OCI-LY7 (cell line): ENCODE results near the gene FIBIN.

ENCODE experiments used
- EZH2phosphoT487 ChIP-seq: fragments of 200-600 bp; sonication (generic); IDR thresholded peaks from 2 replicates; pipeline ENCODE4 v1.6.1; 2018; ENCODE audit warnings: low read depth, borderline replicate concordance, mild to moderate bottlenecking, mixed run types, antibody characterized with exemption, low read length, moderate library complexity, mixed read lengths
- TF ChIP-seq, protein P1 (sequence below): fragments of 200-600 bp; sonication (generic); conservative IDR thresholded peaks from 2 replicates; pipeline ENCODE4 v1.5.1; 2014; ENCODE audit warnings: mild to moderate bottlenecking, antibody characterized with exemption, low read length, moderate library complexity, mixed read lengths

DNA sequence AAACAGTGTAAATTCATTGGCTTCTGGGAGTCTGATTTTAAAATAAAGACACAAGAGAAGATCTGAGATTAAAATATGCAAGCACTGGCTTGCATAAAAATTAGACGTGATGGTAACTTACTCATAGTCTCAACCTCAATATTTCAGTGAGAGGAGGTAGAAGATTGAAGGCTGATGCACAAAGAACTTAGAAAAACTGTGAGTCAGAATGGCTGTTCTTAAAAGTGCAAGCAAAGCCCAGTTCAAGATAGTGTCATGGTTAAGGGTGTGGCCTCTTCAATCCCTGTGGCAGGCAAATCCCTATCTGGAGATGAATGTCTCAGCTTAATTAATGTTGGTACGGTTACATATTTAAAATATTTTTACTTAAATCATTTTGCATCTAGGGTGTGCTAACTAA lies 33.6 kb upstream of the FIBIN start:
- TF ChIP-seq, protein P1, sequence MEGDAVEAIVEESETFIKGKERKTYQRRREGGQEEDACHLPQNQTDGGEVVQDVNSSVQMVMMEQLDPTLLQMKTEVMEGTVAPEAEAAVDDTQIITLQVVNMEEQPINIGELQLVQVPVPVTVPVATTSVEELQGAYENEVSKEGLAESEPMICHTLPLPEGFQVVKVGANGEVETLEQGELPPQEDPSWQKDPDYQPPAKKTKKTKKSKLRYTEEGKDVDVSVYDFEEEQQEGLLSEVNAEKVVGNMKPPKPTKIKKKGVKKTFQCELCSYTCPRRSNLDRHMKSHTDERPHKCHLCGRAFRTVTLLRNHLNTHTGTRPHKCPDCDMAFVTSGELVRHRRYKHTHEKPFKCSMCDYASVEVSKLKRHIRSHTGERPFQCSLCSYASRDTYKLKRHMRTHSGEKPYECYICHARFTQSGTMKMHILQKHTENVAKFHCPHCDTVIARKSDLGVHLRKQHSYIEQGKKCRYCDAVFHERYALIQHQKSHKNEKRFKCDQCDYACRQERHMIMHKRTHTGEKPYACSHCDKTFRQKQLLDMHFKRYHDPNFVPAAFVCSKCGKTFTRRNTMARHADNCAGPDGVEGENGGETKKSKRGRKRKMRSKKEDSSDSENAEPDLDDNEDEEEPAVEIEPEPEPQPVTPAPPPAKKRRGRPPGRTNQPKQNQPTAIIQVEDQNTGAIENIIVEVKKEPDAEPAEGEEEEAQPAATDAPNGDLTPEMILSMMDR, result no peak
- TF ChIP-seq EZH2phosphoT487, result no peak
